Naive thymus-derived CD8-positive, alpha-beta T cell (primary cell): ENCODE measurements around the gene CAV2. TPM values are rescaled to one million over a fixed set of nuclear protein-coding genes. Genes with fewer than 3 reads are reported as not detected.

Source experiments
- ATAC-seq, 2 donors: fragments of 150-1000 bp; cut with Tn5 transposase in 1 of 2; sonication (Bioruptor Pico), chemical (Tn5 transposase) in 1 of 2; 1 replicate in 1 of 2; 2 replicates in 1 of 2; pipeline ENCODE4 v1.10.0; 2021; ENCODE audit warnings: mild to moderate bottlenecking in 2 of 2, moderate library complexity in 2 of 2
- POLR2A ChIA-PET: fragments of 350-600 bp; sonication (Branson Sonifier 250); formaldehyde crosslinking; loops from one replicate; lab custom pipeline; 2021; ENCODE audit warnings: antibody characterized with exemption; lab: Charles Lee
- DNase-seq, 10 donors: peaks; one replicate each; pipeline versions ENCODE4 v3.0.0 to v3.0.0-alpha.2; 2020 to 2022
- H3K27ac Mint-ChIP-seq, 10 donors: one replicate each; pipeline ENCODE4 v1.8.0; 2020 to 2022; ENCODE audit warnings: mild to moderate bottlenecking in 10 of 10, mixed read lengths in 10 of 10, moderate library complexity in 4 of 10, inconsistent platforms in 1 of 10
- H3K27me3 Mint-ChIP-seq, 5 donors: one replicate each; pipeline ENCODE4 v1.8.0; 2021 to 2022; ENCODE audit warnings: mixed read lengths in 5 of 5
- H3K36me3 Mint-ChIP-seq, 3 donors: one replicate each; pipeline ENCODE4 v1.8.0; 2020 to 2022; ENCODE audit warnings: mixed read lengths in 3 of 3, mild to moderate bottlenecking in 2 of 3, inconsistent platforms in 1 of 3
- H3K4me1 Mint-ChIP-seq, 4 donors: one replicate each; pipeline ENCODE4 v1.8.0; 2021 to 2022; ENCODE audit warnings: mixed read lengths in 4 of 4
- H3K4me3 Mint-ChIP-seq, 10 donors: one replicate each; pipeline ENCODE4 v1.8.0; 2020 to 2022; ENCODE audit warnings: mild to moderate bottlenecking in 10 of 10, mixed read lengths in 10 of 10, moderate library complexity in 6 of 10, inconsistent platforms in 1 of 10
- H3K9me3 Mint-ChIP-seq, 9 donors: one replicate each; pipeline ENCODE4 v1.8.0; 2020 to 2022; ENCODE audit warnings: mixed read lengths in 9 of 9, mild to moderate bottlenecking in 3 of 9, inconsistent platforms in 1 of 9, moderate library complexity in 1 of 9
- polyA plus RNA-seq, 3 donors: library from polyadenylated mRNA; unstranded; fragments of 300-500 nt; fragmentation: Illumina TruSeq; gene quantifications; one replicate each; pipeline ENCODE4 v1.2.3, GENCODE V29; 2021
- total RNA-seq, 8 experiments: library from RNA in 2 of 8; stranded (reverse) in 2 of 8; gene quantifications; one replicate each; pipeline ENCODE4 v1.2.3 and lab custom pipeline; 2021 to 2026

CAV2 gene
- total RNA-seq: not detected
- polyA plus RNA-seq: not detected
- 0 to 0.35 (median 0) reads per million in 6 experiments for total RNA-seq (lab: John Stamatoyannopoulos, UW)

GRCh38 chr7:116499168-116500077, at the start of gene CAV2:
Gene CAV2, plus strand, starts transcription at chr7:116499738. Its CDS starts 44 bp downstream, at chr7:116499782.
- Mint-ChIP-seq H3K4me3 (peak within 1 kb of the TSS; percentile 56 to 78 (median 73)), H3K27ac (no peak within 1 kb of the TSS), H3K9me3 (peaks cover 0 to 3% (median 0%) of the 10 kb centered on the region in 9 donors), H3K4me1 (peaks cover 8 to 12% (median 12%) of the 10 kb centered on the region in 4 donors), H3K36me3 (peaks cover 0 to 4% (median 0%) of the 10 kb centered on the region in 3 donors), H3K27me3 (peaks cover 30 to 59% (median 39%) of the 10 kb centered on the region in 5 donors)
- DNase-seq: peak in 3 of 10 donors; percentile 1 to 9 (median 7)
- POLR2A ChIA-PET: no interaction called here
- peak; percentile 24 to 47 for ATAC-seq

DNA sequence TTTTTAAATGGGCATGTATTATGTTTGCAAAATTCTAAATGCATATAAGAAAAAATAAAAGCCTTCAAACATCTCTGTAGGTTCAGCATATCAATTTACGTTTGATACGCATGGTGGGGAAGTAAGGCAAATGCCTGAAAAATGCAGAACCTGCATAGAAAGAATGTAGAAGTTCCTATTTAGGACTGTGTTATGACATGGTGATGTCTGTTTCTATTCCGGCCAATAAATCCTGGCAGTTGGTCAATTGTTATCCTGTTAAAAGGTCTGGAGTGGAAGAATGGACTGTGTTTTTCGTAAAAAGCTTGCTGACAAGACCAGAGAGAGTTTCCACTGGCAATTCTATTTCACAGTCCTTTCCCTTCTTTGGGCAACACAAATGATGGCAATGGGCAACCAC, 49.6 kb upstream of the CAV2 start:
- no peak overlapping the region for H3K4me3 Mint-ChIP-seq
- peaks cover 6 to 12% (median 7%) of the 10 kb centered on the region in 5 donors for H3K27me3 Mint-ChIP-seq
- ATAC-seq (no peak), DNase-seq (no peak)
- H3K36me3 Mint-ChIP-seq: no peaks in the 10 kb centered on the region
- no peak overlapping the region for H3K27ac Mint-ChIP-seq
- H3K9me3 Mint-ChIP-seq: no peaks in the 10 kb centered on the region
- no peaks in the 10 kb centered on the region for H3K4me1 Mint-ChIP-seq
- POLR2A ChIA-PET: no interaction called here

DNA sequence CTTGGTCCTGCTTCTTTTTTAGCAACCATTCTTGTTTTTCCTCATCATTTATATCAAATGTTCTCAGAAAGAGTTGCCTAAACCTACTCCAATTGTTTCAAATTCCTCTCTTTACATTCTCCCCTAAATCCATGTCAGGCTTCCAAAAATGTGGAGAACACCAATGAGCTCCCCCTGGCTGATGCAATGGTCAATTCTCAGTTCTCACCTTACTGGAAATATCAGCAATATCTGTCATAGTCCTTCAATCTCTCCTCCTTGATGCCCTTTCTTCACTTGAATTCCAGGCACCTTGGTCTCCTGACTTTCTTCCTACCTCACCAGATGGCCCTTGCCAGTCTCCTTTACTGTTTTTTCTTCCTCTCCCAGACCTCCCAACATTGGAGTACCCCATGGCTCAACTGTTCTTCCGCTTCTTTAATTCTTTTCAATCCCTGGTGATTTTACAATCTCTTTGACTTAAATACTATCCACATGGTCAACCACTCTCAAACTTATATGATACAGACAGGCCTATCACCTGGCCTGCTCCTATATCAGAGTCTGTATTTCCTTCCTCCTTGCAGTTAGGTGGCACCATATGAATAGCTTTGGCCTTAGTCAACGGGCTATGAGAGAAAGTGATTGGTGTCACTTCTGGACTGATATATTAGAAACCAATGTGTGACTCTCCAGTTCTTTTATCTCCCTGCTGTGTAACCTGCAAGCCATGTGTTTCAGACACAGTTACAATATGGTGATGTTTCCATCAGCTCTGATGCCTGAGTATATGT, 47.4 kb upstream of the CAV2 start:
- H3K9me3 Mint-ChIP-seq: no peaks in the 10 kb centered on the region
- ATAC-seq (no peak), DNase-seq (no peak)
- no peak overlapping the region for H3K27ac Mint-ChIP-seq
- H3K4me1 Mint-ChIP-seq: no peaks in the 10 kb centered on the region
- POLR2A ChIA-PET: no interaction called here
- no peak overlapping the region for H3K4me3 Mint-ChIP-seq
- H3K27me3 Mint-ChIP-seq: peaks cover under 1 to 8% (median 7%) of the 10 kb centered on the region in 5 donors
- no peaks in the 10 kb centered on the region for H3K36me3 Mint-ChIP-seq

DNA sequence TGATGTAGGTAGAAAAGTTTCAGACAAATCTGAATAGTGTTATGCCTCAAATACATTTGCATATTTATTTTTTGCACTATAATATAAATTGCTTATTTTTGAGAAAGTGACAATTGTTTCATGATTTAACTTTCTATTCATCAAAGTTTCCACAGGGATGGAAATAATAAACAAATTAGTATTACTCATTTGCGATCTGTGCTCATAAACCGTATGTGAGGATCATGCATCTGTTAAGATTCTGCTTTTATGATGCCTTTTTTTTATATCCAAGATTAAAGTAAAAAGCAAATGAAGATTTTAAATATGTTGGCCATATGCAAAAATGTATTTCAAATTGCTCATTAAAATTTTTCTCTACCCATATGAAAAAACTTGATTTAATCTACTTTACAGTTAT, 45.2 kb upstream of the CAV2 start:
- Mint-ChIP-seq H3K27me3 (peaks cover 0 to 11% (median 5%) of the 10 kb centered on the region in 5 donors), H3K27ac (no peak overlapping the region), H3K36me3 (no peaks in the 10 kb centered on the region), H3K4me1 (no peaks in the 10 kb centered on the region), H3K4me3 (no peak overlapping the region), H3K9me3 (no peaks in the 10 kb centered on the region)
- POLR2A ChIA-PET: no interaction called here
- ATAC-seq (no peak), DNase-seq (no peak)

- no peak for DNase-seq
- Mint-ChIP-seq H3K9me3 (no peaks in the 10 kb centered on the region), H3K27ac (no peak overlapping the region), H3K36me3 (no peaks in the 10 kb centered on the region), H3K4me1 (no peaks in the 10 kb centered on the region), H3K27me3 (peaks cover 0 to 11% (median 2%) of the 10 kb centered on the region in 5 donors), H3K4me3 (no peak overlapping the region)
- no peak for ATAC-seq
- POLR2A ChIA-PET: no interaction called here
Observed at GRCh38 chr7:116455009-116455408, 44.5 kb upstream of the CAV2 start.

GRCh38 chr7:116455499-116455898, 44.0 kb upstream of the CAV2 start:
- no peaks in the 10 kb centered on the region for H3K36me3 Mint-ChIP-seq
- H3K27ac Mint-ChIP-seq: no peak overlapping the region
- ATAC-seq: no peak
- H3K4me1 Mint-ChIP-seq: no peaks in the 10 kb centered on the region
- H3K9me3 Mint-ChIP-seq: no peaks in the 10 kb centered on the region
- no peak for DNase-seq
- peaks cover 0 to 11% (median 2%) of the 10 kb centered on the region in 5 donors for H3K27me3 Mint-ChIP-seq
- no peak overlapping the region for H3K4me3 Mint-ChIP-seq
- POLR2A ChIA-PET: no interaction called here

DNA sequence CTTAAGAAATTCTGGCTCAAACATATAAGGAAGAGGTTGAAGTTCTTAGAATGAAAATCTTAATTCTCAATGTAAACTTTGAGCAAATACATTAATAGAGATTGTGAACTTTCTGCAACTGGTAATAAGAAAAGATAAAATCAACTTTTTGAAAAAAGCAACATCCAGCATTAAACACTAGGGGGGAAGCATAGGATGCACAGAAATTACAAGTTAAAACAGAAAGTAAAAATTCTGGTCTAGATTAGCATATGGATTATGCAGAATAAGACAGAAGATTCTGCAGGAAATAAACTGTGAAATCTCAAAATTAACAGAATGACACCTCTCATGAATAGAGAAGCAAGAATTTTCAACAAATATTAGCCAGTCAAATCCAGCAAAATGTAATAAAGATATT, 38.0 kb upstream of the CAV2 start:
- H3K27me3 Mint-ChIP-seq: peaks cover 0 to 9% (median 4%) of the 10 kb centered on the region in 5 donors
- H3K9me3 Mint-ChIP-seq: no peaks in the 10 kb centered on the region
- POLR2A ChIA-PET: no interaction called here
- DNase-seq (no peak), ATAC-seq (no peak)
- H3K4me3 Mint-ChIP-seq: no peak overlapping the region
- H3K27ac Mint-ChIP-seq: no peak overlapping the region
- H3K36me3 Mint-ChIP-seq: no peaks in the 10 kb centered on the region
- no peaks in the 10 kb centered on the region for H3K4me1 Mint-ChIP-seq

- no peaks in the 10 kb centered on the region for H3K4me1 Mint-ChIP-seq
- no peak for ATAC-seq
- no peak for DNase-seq
- no peak overlapping the region for H3K27ac Mint-ChIP-seq
- POLR2A ChIA-PET: no interaction called here
- H3K36me3 Mint-ChIP-seq: no peaks in the 10 kb centered on the region
- no peak overlapping the region for H3K4me3 Mint-ChIP-seq
- H3K27me3 Mint-ChIP-seq: peaks cover 1 to 12% (median 9%) of the 10 kb centered on the region in 5 donors
- H3K9me3 Mint-ChIP-seq: no peaks in the 10 kb centered on the region
Observed at GRCh38 chr7:116463956-116464355, 35.6 kb upstream of the CAV2 start.

- no peak for DNase-seq
- H3K36me3 Mint-ChIP-seq: no peaks in the 10 kb centered on the region
- H3K4me3 Mint-ChIP-seq: no peak overlapping the region
- peaks cover 1 to 12% (median 9%) of the 10 kb centered on the region in 5 donors for H3K27me3 Mint-ChIP-seq
- H3K4me1 Mint-ChIP-seq: no peaks in the 10 kb centered on the region
- no peak overlapping the region for H3K27ac Mint-ChIP-seq
- no peaks in the 10 kb centered on the region for H3K9me3 Mint-ChIP-seq
- POLR2A ChIA-PET: no interaction called here
- no peak for ATAC-seq
Observed at GRCh38 chr7:116464375-116464774, 35.2 kb upstream of the CAV2 start.

- H3K4me1 Mint-ChIP-seq: no peaks in the 10 kb centered on the region
- no peaks in the 10 kb centered on the region for H3K36me3 Mint-ChIP-seq
- ATAC-seq (no peak), DNase-seq (no peak)
- POLR2A ChIA-PET: no interaction called here
- H3K9me3 Mint-ChIP-seq: no peaks in the 10 kb centered on the region
- H3K27ac Mint-ChIP-seq: no peak overlapping the region
- no peak overlapping the region for H3K4me3 Mint-ChIP-seq
- peaks cover 1 to 12% (median 10%) of the 10 kb centered on the region in 5 donors for H3K27me3 Mint-ChIP-seq
Observed at GRCh38 chr7:116465125-116465524, 34.4 kb upstream of the CAV2 start.

DNA sequence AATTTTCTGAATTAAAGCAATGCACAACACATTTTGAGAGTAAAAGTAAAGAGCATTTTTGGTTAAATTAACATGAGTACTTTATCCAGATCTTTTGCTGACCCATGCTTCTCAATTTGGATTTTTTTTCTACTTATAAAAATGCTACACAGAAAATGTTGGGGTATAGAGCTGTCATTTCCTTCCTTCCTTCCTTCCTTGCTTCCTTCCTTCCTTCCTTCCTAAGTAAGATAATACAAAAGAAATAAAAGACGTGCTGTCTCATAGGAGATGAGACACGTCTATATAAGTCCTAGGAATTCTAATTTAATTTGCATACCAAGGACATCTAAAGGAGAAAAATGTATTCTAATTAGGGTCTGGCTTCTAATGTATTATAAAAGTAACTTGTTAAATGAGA, 31.0 kb upstream of the CAV2 start:
- no peak for DNase-seq
- ATAC-seq: no peak
- POLR2A ChIA-PET: no interaction called here
- H3K27me3 Mint-ChIP-seq: peaks cover 4 to 39% (median 20%) of the 10 kb centered on the region in 5 donors
- no peaks in the 10 kb centered on the region for H3K4me1 Mint-ChIP-seq
- no peaks in the 10 kb centered on the region for H3K36me3 Mint-ChIP-seq
- H3K4me3 Mint-ChIP-seq: no peak overlapping the region
- no peak overlapping the region for H3K27ac Mint-ChIP-seq
- no peaks in the 10 kb centered on the region for H3K9me3 Mint-ChIP-seq

GRCh38 chr7:116477625-116478024, 21.9 kb upstream of the CAV2 start:
- POLR2A ChIA-PET: no interaction called here
- ATAC-seq (no peak), DNase-seq (no peak)
- Mint-ChIP-seq H3K9me3 (peaks cover 0 to 10% (median 5%) of the 10 kb centered on the region in 9 donors), H3K27ac (no peak overlapping the region), H3K4me1 (no peaks in the 10 kb centered on the region), H3K36me3 (peaks cover 0 to 10% (median 0%) of the 10 kb centered on the region in 3 donors), H3K4me3 (no peak overlapping the region), H3K27me3 (peaks cover 15 to 43% (median 22%) of the 10 kb centered on the region in 5 donors)

- no peak for ATAC-seq
- no peak overlapping the region for H3K4me3 Mint-ChIP-seq
- POLR2A ChIA-PET: no interaction called here
Observed at GRCh38 chr7:116478834-116479233, 20.7 kb upstream of the CAV2 start.

More at GRCh38 chr7:116478834-116479233, 20.7 kb upstream of the CAV2 start:
- Mint-ChIP-seq H3K27ac (no peak overlapping the region), H3K9me3 (peaks cover 0 to 10% (median 5%) of the 10 kb centered on the region in 9 donors), H3K27me3 (peaks cover 14 to 40% (median 18%) of the 10 kb centered on the region in 5 donors), H3K36me3 (peaks cover 0 to 10% (median 0%) of the 10 kb centered on the region in 3 donors), H3K4me1 (no peaks in the 10 kb centered on the region)
- DNase-seq: no peak
